ENCODE results near the gene KIF1B.
"Not testable (repeated sequence)": the region's sequence is repeated elsewhere in the genome, so short reads cannot be mapped to it uniquely, and the experiment has no call there.

KIF1B gene

GRCh38 chr1:10419351-10419750, 209.0 kb downstream of the KIF1B start:
- H3K36me3 ChIP-seq (ENCODE audit: insufficient read depth): peaks cover 35% of the 10 kb centered on the region; the same call in 1 of the 2 replicates
- H3K4me1 ChIP-seq (ENCODE audit: low read depth, poor library complexity, severe bottlenecking): peaks cover 11% of the 10 kb centered on the region
- no peak overlapping the region for H3K4me3 ChIP-seq (IDR thresholded peaks at IDR 0.05; ENCODE audit: insufficient read depth, low read depth, low read length)
- no peak overlapping the region for H3K27ac ChIP-seq
- no peak for TF ChIP-seq CTCF (conservative IDR thresholded peaks at IDR 0.05; ENCODE audit: low read depth, low read length)
- H2AFZ ChIP-seq (ENCODE audit: low read depth): no peak overlapping the region
- H3K4me2 ChIP-seq: no peak overlapping the region
- no peaks in the 10 kb centered on the region for H3K79me2 ChIP-seq (ENCODE audit: insufficient read depth, low read depth)
- H4K20me1 ChIP-seq (ENCODE audit: insufficient read depth): no peaks in the 10 kb centered on the region
- H3K27me3 ChIP-seq (ENCODE audit: insufficient read depth, low read depth): no peaks in the 10 kb centered on the region
- H3K9ac ChIP-seq: no peak overlapping the region

GRCh38 chr1:10421637-10422036, 211.3 kb downstream of the KIF1B start:
- no peaks in the 10 kb centered on the region for H3K4me1 ChIP-seq (ENCODE audit: low read depth, poor library complexity, severe bottlenecking)
- H4K20me1 ChIP-seq (ENCODE audit: insufficient read depth): no peaks in the 10 kb centered on the region
- no peaks in the 10 kb centered on the region for H3K79me2 ChIP-seq (ENCODE audit: insufficient read depth, low read depth)
- H3K36me3 ChIP-seq (ENCODE audit: insufficient read depth): peaks cover 23% of the 10 kb centered on the region; the same call in 1 of the 2 replicates
- TF ChIP-seq CTCF (conservative IDR thresholded peaks at IDR 0.05; ENCODE audit: low read depth, low read length): no peak
- no peak overlapping the region for H3K4me3 ChIP-seq (IDR thresholded peaks at IDR 0.05; ENCODE audit: insufficient read depth, low read depth, low read length)
- no peak overlapping the region for H3K27ac ChIP-seq
- no peak overlapping the region for H2AFZ ChIP-seq (ENCODE audit: low read depth)
- H3K27me3 ChIP-seq (ENCODE audit: insufficient read depth, low read depth): no peaks in the 10 kb centered on the region
- no peak overlapping the region for H3K9ac ChIP-seq
- H3K4me2 ChIP-seq: no peak overlapping the region

GRCh38 chr1:10424034-10424433, 213.7 kb downstream of the KIF1B start:
- Histone ChIP-seq H3K4me1 (ENCODE audit: low read depth, poor library complexity, severe bottlenecking) (peaks cover 8% of the 10 kb centered on the region), H3K36me3 (ENCODE audit: insufficient read depth) (peaks cover 7% of the 10 kb centered on the region; the same call in 1 of the 2 replicates), H3K9ac (no peak overlapping the region), H3K79me2 (ENCODE audit: insufficient read depth, low read depth) (no peaks in the 10 kb centered on the region), H3K27ac (no peak overlapping the region), H3K27me3 (ENCODE audit: insufficient read depth, low read depth) (no peaks in the 10 kb centered on the region), H3K4me3 (IDR thresholded peaks at IDR 0.05; ENCODE audit: insufficient read depth, low read depth, low read length) (no peak overlapping the region), H2AFZ (ENCODE audit: low read depth) (no peak overlapping the region), H3K4me2 (no peak overlapping the region), H4K20me1 (ENCODE audit: insufficient read depth) (no peaks in the 10 kb centered on the region)
- TF ChIP-seq CTCF (conservative IDR thresholded peaks at IDR 0.05; ENCODE audit: low read depth, low read length): no peak

- Histone ChIP-seq H3K4me3 (IDR thresholded peaks at IDR 0.05; ENCODE audit: insufficient read depth, low read depth, low read length) (no peak overlapping the region), H3K36me3 (ENCODE audit: insufficient read depth) (peaks cover under 1% of the 10 kb centered on the region; the same call in 1 of the 2 replicates), H3K27ac (no peak overlapping the region), H4K20me1 (ENCODE audit: insufficient read depth) (no peaks in the 10 kb centered on the region), H3K4me2 (no peak overlapping the region), H3K79me2 (ENCODE audit: insufficient read depth, low read depth) (no peaks in the 10 kb centered on the region), H3K4me1 (ENCODE audit: low read depth, poor library complexity, severe bottlenecking) (peaks cover 8% of the 10 kb centered on the region), H2AFZ (ENCODE audit: low read depth) (no peak overlapping the region), H3K27me3 (ENCODE audit: insufficient read depth, low read depth) (no peaks in the 10 kb centered on the region), H3K9ac (no peak overlapping the region)
- TF ChIP-seq CTCF (conservative IDR thresholded peaks at IDR 0.05; ENCODE audit: low read depth, low read length): no peak
Observed at GRCh38 chr1:10424651-10425050, 214.3 kb downstream of the KIF1B start.

GRCh38 chr1:10425826-10426534, 215.6 kb downstream of the KIF1B start:
- peaks cover 13% of the 10 kb centered on the region for H3K4me1 ChIP-seq (ENCODE audit: low read depth, poor library complexity, severe bottlenecking)
- not testable (repeated sequence) for H2AFZ ChIP-seq (ENCODE audit: low read depth); H3K9ac ChIP-seq; H3K4me3 ChIP-seq (IDR thresholded peaks at IDR 0.05; ENCODE audit: insufficient read depth, low read depth, low read length); H4K20me1 ChIP-seq (ENCODE audit: insufficient read depth); H3K27me3 ChIP-seq (ENCODE audit: insufficient read depth, low read depth); H3K27ac ChIP-seq; H3K4me2 ChIP-seq; H3K79me2 ChIP-seq (ENCODE audit: insufficient read depth, low read depth); H3K36me3 ChIP-seq (ENCODE audit: insufficient read depth)

- not testable (repeated sequence) for H3K27me3 ChIP-seq (ENCODE audit: insufficient read depth, low read depth); H3K4me3 ChIP-seq (IDR thresholded peaks at IDR 0.05; ENCODE audit: insufficient read depth, low read depth, low read length); H3K79me2 ChIP-seq (ENCODE audit: insufficient read depth, low read depth); H3K27ac ChIP-seq; H2AFZ ChIP-seq (ENCODE audit: low read depth); H3K9ac ChIP-seq; H4K20me1 ChIP-seq (ENCODE audit: insufficient read depth); H3K36me3 ChIP-seq (ENCODE audit: insufficient read depth); H3K4me2 ChIP-seq
- H3K4me1 ChIP-seq (ENCODE audit: low read depth, poor library complexity, severe bottlenecking): peaks cover 13% of the 10 kb centered on the region
Observed at GRCh38 chr1:10426535-10426848, 216.1 kb downstream of the KIF1B start.

Measured in KMS-11 (cell line).